CD4-positive, alpha-beta T cell (primary cell): ENCODE data around the gene NPAS3. TPM values are rescaled to one million over a fixed set of nuclear protein-coding genes. Genes with fewer than 3 reads are reported as not detected.

Experiments
- ATAC-seq: fragments of 200-7000 bp; cut with Tn5 transposase; one replicate; pipeline ENCODE4 v1.10.0; 2022; ENCODE audit warnings: mild to moderate bottlenecking; ENCODE audit not compliant: poor library complexity
- CTCF ChIA-PET: fragments of 350-600 bp; sonication (Branson Sonifier 250); formaldehyde crosslinking; loops from one replicate; lab custom pipeline; 2021; ENCODE audit warnings: antibody characterized with exemption, inconsistent platforms; lab: Charles Lee
- POLR2A ChIA-PET: fragments of 350-600 bp; sonication (Branson Sonifier 250); formaldehyde crosslinking; loops from one replicate; lab custom pipeline; 2021; ENCODE audit warnings: antibody characterized with exemption, inconsistent platforms; lab: Charles Lee
- DNase-seq, 14 experiments: peaks; one replicate each; pipeline ENCODE4 v3.0.0-alpha.2; 2013 to 2020; ENCODE audit warnings: mixed read lengths in 2 of 14
- H3K27ac ChIP-seq, 2 donors: one replicate each; pipeline versions ENCODE4 v1.5.1 to v1.7.0; 2013; ENCODE audit warnings: low read length in 2 of 2, low read depth in 1 of 2, mild to moderate bottlenecking in 1 of 2
- H3K27me3 ChIP-seq, 2 experiments: 1 replicate in 1 of 2; 2 replicates in 1 of 2; pipeline versions ENCODE4 v1.6.1 to v1.7.0; 2013; ENCODE audit warnings: low read length in 2 of 2, control low read depth in 1 of 2, mild to moderate bottlenecking in 1 of 2, moderate library complexity in 1 of 2; ENCODE audit not compliant: insufficient read depth in 2 of 2, control insufficient read depth in 1 of 2
- H3K36me3 ChIP-seq: one replicate; pipeline ENCODE4 v1.6.1; 2013; ENCODE audit warnings: low read length, control low read depth; ENCODE audit not compliant: insufficient read depth
- H3K4me1 ChIP-seq: one replicate; pipeline ENCODE4 v1.6.1; 2013; ENCODE audit warnings: low read length, control low read depth; ENCODE audit not compliant: insufficient read depth
- H3K4me3 ChIP-seq: one replicate; pipeline ENCODE4 v1.5.1; 2013; ENCODE audit warnings: mild to moderate bottlenecking, low read length, moderate library complexity
- H3K9me3 ChIP-seq, 2 experiments: 1 replicate in 1 of 2; 2 replicates in 1 of 2; pipeline versions ENCODE4 v1.6.1 to v1.7.0; 2013; ENCODE audit warnings: low read length in 2 of 2, mild to moderate bottlenecking in 2 of 2, control low read depth in 1 of 2, moderate library complexity in 1 of 2; ENCODE audit not compliant: control insufficient read depth in 1 of 2, insufficient read depth in 1 of 2
- H3K27ac Mint-ChIP-seq: one replicate; pipeline ENCODE4 v1.8.0; 2020; ENCODE audit warnings: mixed read lengths
- H3K27me3 Mint-ChIP-seq: one replicate; pipeline ENCODE4 v1.8.0; 2021; ENCODE audit warnings: mixed read lengths
- H3K36me3 Mint-ChIP-seq: one replicate; pipeline ENCODE4 v1.8.0; 2021; ENCODE audit warnings: low read depth, mixed read lengths
- H3K4me1 Mint-ChIP-seq: one replicate; pipeline ENCODE4 v1.8.0; 2021; ENCODE audit warnings: low read depth, mixed read lengths
- H3K4me3 Mint-ChIP-seq: one replicate; pipeline ENCODE4 v1.8.0; 2020; ENCODE audit warnings: mild to moderate bottlenecking, mixed read lengths
- H3K9me3 Mint-ChIP-seq: one replicate; pipeline ENCODE4 v1.8.0; 2020; ENCODE audit warnings: mixed read lengths
- CTCF ChIP-seq: fragments of 200-600 bp; IDR thresholded peaks from one replicate; pipeline ENCODE4 v1.8.0; 2022; ENCODE audit warnings: antibody characterized with exemption, mild to moderate bottlenecking
- intact Hi-C, 2 experiments: fragments of 100-400 bp; cut with DNase I in 1 of 2; cut with micrococcal nuclease in 1 of 2; formaldehyde crosslinking; loops; one replicate each; pipeline versions ENCODE4 v1.15.1 to v1.9.0; 2023 to 2025; cut with DNase I, micrococcal nuclease
- total RNA-seq, 174 experiments: library from RNA in 2 of 174; stranded (reverse) in 2 of 174; gene quantifications; one replicate each; pipeline ENCODE4 v1.2.3 and lab custom pipeline; 2021 to 2026

NPAS3 gene
- total RNA-seq, 2 experiments from 2014 or later: not detected

- Histone ChIP-seq H3K4me1 (no peaks in the 10 kb centered on the region), H3K4me3 (no peak overlapping the region), H3K36me3 (no peaks in the 10 kb centered on the region), H3K9me3 (no peaks in the 10 kb centered on the region), H3K27me3 (no peaks in the 10 kb centered on the region), H3K27ac (no peak overlapping the region)
- DNase-seq (no peak), ATAC-seq (no peak)
- Mint-ChIP-seq H3K27ac (no peak overlapping the region), H3K4me3 (no peak overlapping the region), H3K9me3 (no peaks in the 10 kb centered on the region), H3K27me3 (no peaks in the 10 kb centered on the region), H3K36me3 (no peaks in the 10 kb centered on the region), H3K4me1 (peaks cover 5% of the 10 kb centered on the region)
- ChIA-PET POLR2A (no interaction called here), CTCF (interaction anchor here (0.7 kb wide), 1 partner anchor 9 kb away, joined by 4 read pairs; no protein-coding TSS in a partner anchor)
- intact Hi-C loops: no loop called here
- no peak for TF ChIP-seq CTCF
Measured at GRCh38 chr14:33449268-33449667, 510.6 kb downstream of the NPAS3 start.

- Histone ChIP-seq H3K4me1 (no peaks in the 10 kb centered on the region), H3K27me3 (no peaks in the 10 kb centered on the region), H3K27ac (no peak overlapping the region), H3K4me3 (no peak overlapping the region), H3K36me3 (no peaks in the 10 kb centered on the region), H3K9me3 (no peaks in the 10 kb centered on the region)
- no peaks in the 10 kb centered on the region for H3K9me3 Mint-ChIP-seq
- ATAC-seq (no peak), DNase-seq (no peak)
- TF ChIP-seq CTCF: no peak
- CTCF ChIA-PET: interaction anchor here (0.7 kb wide), 1 partner anchor 10 kb away, joined by 4 read pairs; no protein-coding TSS in a partner anchor
- no peaks in the 10 kb centered on the region for H3K36me3 Mint-ChIP-seq
- peaks cover 11% of the 10 kb centered on the region for H3K4me1 Mint-ChIP-seq
- intact Hi-C loops: no loop called here
- H3K4me3 Mint-ChIP-seq: no peak overlapping the region
- no peak overlapping the region for H3K27ac Mint-ChIP-seq
- no peaks in the 10 kb centered on the region for H3K27me3 Mint-ChIP-seq
- POLR2A ChIA-PET: no interaction called here
Measured at GRCh38 chr14:33449703-33450395, 511.2 kb downstream of the NPAS3 start.

- DNase-seq (no peak), ATAC-seq (no peak)
- Mint-ChIP-seq H3K9me3 (no peaks in the 10 kb centered on the region), H3K4me1 (peaks cover 11% of the 10 kb centered on the region), H3K4me3 (no peak overlapping the region), H3K27me3 (no peaks in the 10 kb centered on the region), H3K27ac (no peak overlapping the region), H3K36me3 (no peaks in the 10 kb centered on the region)
- Histone ChIP-seq H3K9me3 (no peaks in the 10 kb centered on the region), H3K4me3 (no peak overlapping the region), H3K36me3 (no peaks in the 10 kb centered on the region), H3K4me1 (no peaks in the 10 kb centered on the region), H3K27me3 (no peaks in the 10 kb centered on the region), H3K27ac (no peak overlapping the region)
- ChIA-PET POLR2A (no interaction called here), CTCF (no interaction called here)
- intact Hi-C loops: no loop called here
- no peak for TF ChIP-seq CTCF
Measured at GRCh38 chr14:33450416-33450815, 511.7 kb downstream of the NPAS3 start.
